H9 (cell line): ENCODE measurements around the gene CLCN6. TPM values are rescaled to one million over a fixed set of nuclear protein-coding genes. Genes with fewer than 3 reads are reported as not detected.

Experiments
- DNase-seq: peaks from one replicate; pipeline ENCODE4 v3.0.0-alpha.2; 2017
- H2AFZ ChIP-seq: one replicate; pipeline ENCODE4 v1.6.1; 2013; ENCODE audit warnings: mild to moderate bottlenecking, low read length, control low read depth, moderate library complexity
- H2AK5ac ChIP-seq: 2 replicates; pipeline ENCODE4 v1.6.1; 2013; ENCODE audit warnings: low read length, control low read depth, mixed read lengths; ENCODE audit not compliant: insufficient read length
- H2BK120ac ChIP-seq: one replicate; pipeline ENCODE4 v1.6.1; 2013; ENCODE audit warnings: low read depth, mild to moderate bottlenecking, low read length, control low read depth, inconsistent platforms; ENCODE audit not compliant: poor library complexity, severe bottlenecking
- H2BK12ac ChIP-seq: 2 replicates; pipeline ENCODE4 v1.6.1; 2013; ENCODE audit warnings: low read length, control low read depth, mixed read lengths, low read depth; ENCODE audit not compliant: insufficient read length
- H2BK15ac ChIP-seq: 2 replicates; pipeline ENCODE4 v1.6.1; 2013; ENCODE audit warnings: low read depth, low read length, control low read depth
- H2BK20ac ChIP-seq: one replicate; pipeline ENCODE4 v1.6.1; 2013; ENCODE audit warnings: low read depth, mild to moderate bottlenecking, low read length, control low read depth, inconsistent platforms; ENCODE audit not compliant: poor library complexity, severe bottlenecking
- H2BK5ac ChIP-seq: 2 replicates; pipeline ENCODE4 v1.6.1; 2013; ENCODE audit warnings: low read length, control low read depth, mixed read lengths; ENCODE audit not compliant: insufficient read length
- H3K14ac ChIP-seq: 2 replicates; pipeline ENCODE4 v1.6.1; 2013; ENCODE audit warnings: low read length, control low read depth; ENCODE audit not compliant: insufficient read depth
- H3K18ac ChIP-seq: 2 replicates; pipeline ENCODE4 v1.6.1; 2013; ENCODE audit warnings: low read depth, mild to moderate bottlenecking, mixed read lengths, low read length, control low read depth; ENCODE audit not compliant: insufficient read length
- H3K23ac ChIP-seq: 2 replicates; pipeline ENCODE4 v1.6.1; 2013; ENCODE audit warnings: low read length, control low read depth, mixed read lengths, low read depth; ENCODE audit not compliant: insufficient read length
- H3K23me2 ChIP-seq: 2 replicates; pipeline ENCODE4 v1.6.1; 2013; ENCODE audit warnings: low read depth, mild to moderate bottlenecking, mixed read lengths, low read length, control low read depth; ENCODE audit not compliant: insufficient read length, poor library complexity, severe bottlenecking
- H3K27ac ChIP-seq: 2 replicates; pipeline ENCODE4 v1.5.1; 2013; ENCODE audit warnings: low read length, control low read depth, mixed read lengths, low read depth; ENCODE audit not compliant: insufficient read length
- H3K27me3 ChIP-seq: 2 replicates; pipeline ENCODE4 v1.6.1; 2013; ENCODE audit warnings: low read length, control low read depth, inconsistent platforms; ENCODE audit not compliant: insufficient read depth
- H3K4ac ChIP-seq: 2 replicates; pipeline ENCODE4 v1.6.1; 2013; ENCODE audit warnings: low read depth, mild to moderate bottlenecking, control low read depth, inconsistent platforms, low read length, moderate library complexity
- H3K4me1 ChIP-seq: 2 replicates; pipeline ENCODE4 v1.6.1; 2013; ENCODE audit warnings: low read length, control low read depth, inconsistent platforms; ENCODE audit not compliant: insufficient read depth
- H3K4me2 ChIP-seq: 2 replicates; pipeline ENCODE4 v1.6.1; 2013; ENCODE audit warnings: low read length, control low read depth, mixed read lengths; ENCODE audit not compliant: insufficient read length, insufficient read depth
- H3K56ac ChIP-seq: 2 replicates; pipeline ENCODE4 v1.6.1; 2013; ENCODE audit warnings: low read depth, mild to moderate bottlenecking, mixed read lengths, low read length, control low read depth; ENCODE audit not compliant: insufficient read length
- H3K79me1 ChIP-seq: 2 replicates; pipeline ENCODE4 v1.6.1; 2013; ENCODE audit warnings: low read depth, mild to moderate bottlenecking, moderate library complexity, low read length, control low read depth, inconsistent platforms; ENCODE audit not compliant: insufficient read depth, poor library complexity, severe bottlenecking
- H3K79me2 ChIP-seq: 2 replicates; pipeline ENCODE4 v1.6.1; 2013; ENCODE audit warnings: low read length, control low read depth, inconsistent platforms; ENCODE audit not compliant: insufficient read depth
- H3K9ac ChIP-seq: 2 replicates; pipeline ENCODE4 v1.6.1; 2013; ENCODE audit warnings: low read length, control low read depth, mixed read lengths; ENCODE audit not compliant: insufficient read length; ENCODE audit errors: extremely low read depth
- H3K9me3 ChIP-seq: one replicate; pipeline ENCODE4 v1.6.1; 2013; ENCODE audit warnings: low read depth, low read length, inconsistent platforms; ENCODE audit not compliant: control insufficient read depth
- H3T11ph ChIP-seq: one replicate; pipeline ENCODE4 v1.6.1; 2013; ENCODE audit warnings: mild to moderate bottlenecking, low read length, control low read depth, inconsistent platforms
- H4K20me1 ChIP-seq: one replicate; pipeline ENCODE4 v1.6.1; 2013; ENCODE audit not compliant: control insufficient read depth, insufficient read length, insufficient read depth
- H4K5ac ChIP-seq: 2 replicates; pipeline ENCODE4 v1.6.1; 2013; ENCODE audit warnings: low read depth, mild to moderate bottlenecking, mixed read lengths, low read length, control low read depth; ENCODE audit not compliant: insufficient read length
- H4K8ac ChIP-seq: replicated peaks from 2 replicates; pipeline ENCODE4 v1.6.1; 2013; ENCODE audit warnings: low read length, control low read depth, mixed read lengths, low read depth; ENCODE audit not compliant: insufficient read length
- H4K91ac ChIP-seq: 2 replicates; pipeline ENCODE4 v1.6.1; 2013; ENCODE audit warnings: low read depth, mild to moderate bottlenecking, moderate library complexity, mixed read lengths, low read length, control low read depth; ENCODE audit not compliant: insufficient read length
- H3K27ac Mint-ChIP-seq, 3 experiments: 2 replicates in 2 of 3; 3 replicates in 1 of 3; pipeline ENCODE4 v1.8.0; 2020 to 2021; ENCODE audit warnings: mixed read lengths in 3 of 3, mild to moderate bottlenecking in 1 of 3, moderate library complexity in 1 of 3
- H3K27me3 Mint-ChIP-seq: 2 replicates; pipeline ENCODE4 v1.8.0; 2021; ENCODE audit warnings: low read depth, mild to moderate bottlenecking, moderate library complexity, mixed read lengths
- H3K36me3 Mint-ChIP-seq, 3 experiments: 2 replicates in 2 of 3; 3 replicates in 1 of 3; pipeline ENCODE4 v1.8.0; 2020 to 2021; ENCODE audit warnings: low read depth in 3 of 3, mixed read lengths in 3 of 3; ENCODE audit not compliant: insufficient read depth in 1 of 3
- H3K4me1 Mint-ChIP-seq, 2 experiments: 2 replicates each; pipeline ENCODE4 v1.8.0; 2020; ENCODE audit warnings: mixed read lengths in 2 of 2
- H3K4me3 Mint-ChIP-seq, 2 experiments: 2 replicates in 1 of 2; 3 replicates in 1 of 2; pipeline ENCODE4 v1.8.0; 2020 to 2021; ENCODE audit warnings: mild to moderate bottlenecking in 2 of 2, mixed read lengths in 2 of 2, moderate library complexity in 1 of 2
- H3K9me3 Mint-ChIP-seq, 2 experiments: 2 replicates in 1 of 2; 3 replicates in 1 of 2; pipeline ENCODE4 v1.8.0; 2020; ENCODE audit warnings: mild to moderate bottlenecking in 2 of 2, mixed read lengths in 2 of 2, moderate library complexity in 1 of 2
- CTCF ChIP-seq: fragments of 200-600 bp; sonication (generic); conservative IDR thresholded peaks from 3 replicates; pipeline ENCODE4 v1.8.0; 2021; ENCODE audit warnings: antibody characterized with exemption, mild to moderate bottlenecking
- WGBS: extraction: QIAGEN DNeasy Blood & Tissue Kit; methylation state at CpG from one replicate; pipeline ENCODE4 v1.1.7; 2013; ENCODE audit warnings: missing lambda C conversion rate, low lambda C conversion rate, mixed read lengths; ENCODE audit not compliant: insufficient read length; ENCODE audit errors: extremely low coverage; 5-methylcytosine and 5-hydroxymethylcytosine counted together
- total RNA-seq: library from RNA; stranded (reverse); gene quantifications from 2 replicates; pipeline ENCODE4 v1.2.1, GENCODE V29; 2021

CLCN6 gene
- total RNA-seq, 1 experiment from 2014 or later: 20.5 TPM

- Mint-ChIP-seq H3K27me3 (peaks cover 3% of the 10 kb centered on the region; the same call in 1 of the 2 replicates), H3K36me3 (no peaks in the 10 kb centered on the region), H3K4me3 (no peak overlapping the region), H3K4me1 (peaks cover 25 to 34% of the 10 kb centered on the region in 2 experiments), H3K9me3 (no peaks in the 10 kb centered on the region), H3K27ac (peak overlapping the region in 1 of 3 experiments; percentile 63; a peak in 1 of 7 replicates)
- Histone ChIP-seq H3K27ac (no peak overlapping the region), H2BK15ac (no peak overlapping the region), H2BK120ac (no peak overlapping the region), H3K9ac (no peak overlapping the region), H3K4ac (no peak overlapping the region), H4K8ac (no peak overlapping the region), H2BK20ac (no peak overlapping the region), H2BK5ac (no peak overlapping the region), H3K4me2 (no peak overlapping the region), H2BK12ac (no peak overlapping the region), H3K23me2 (no peaks in the 10 kb centered on the region), H3K23ac (no peak overlapping the region), H4K20me1 (no peaks in the 10 kb centered on the region), H3K79me2 (no peaks in the 10 kb centered on the region), H2AFZ (no peak overlapping the region), H2AK5ac (no peak overlapping the region), H3T11ph (no peak overlapping the region), H4K5ac (no peak overlapping the region), H3K56ac (no peak overlapping the region), H3K4me1 (peaks cover 6% of the 10 kb centered on the region; the same call in 1 of the 2 replicates), H3K14ac (peak overlapping the region; percentile 9; the same call in 1 of the 2 replicates), H3K27me3 (no peaks in the 10 kb centered on the region), H4K91ac (no peak overlapping the region), H3K79me1 (no peaks in the 10 kb centered on the region), H3K18ac (no peak overlapping the region), H3K9me3 (no peaks in the 10 kb centered on the region)
- no peak for TF ChIP-seq CTCF
- no CpG with 5 or more reads among the region's 21 CpGs for WGBS
- DNase-seq: no peak
Observed at GRCh38 chr1:11784256-11784992, 21.6 kb upstream of the CLCN6 start.
